SHP77 (cell line): Measurements from ENCODE around the gene DNAH1.

Experiments
- DNase-seq, 2 experiments: peaks; one replicate each; lab custom pipeline; 2025; lab: John Stamatoyannopoulos, UW

The DNAH1 gene

GRCh38 chr3:52357151-52358080 lies 41.3 kb downstream of the DNAH1 start:
- DNase-seq: no peak

GRCh38 chr3:52358362-52358940 lies 42.3 kb downstream of the DNAH1 start:
- DNase-seq: no peak

- DNase-seq: no peak
Observed at GRCh38 chr3:52359116-52359855, 43.2 kb downstream of the DNAH1 start.

- no peak for DNase-seq
Observed at GRCh38 chr3:52361011-52361410, 44.9 kb downstream of the DNAH1 start.

GRCh38 chr3:52361454-52361853 lies 45.3 kb downstream of the DNAH1 start:
- no peak for DNase-seq

GRCh38 chr3:52361898-52362297 lies 45.8 kb downstream of the DNAH1 start:
- DNase-seq: no peak

- peak; percentile 57 to 70 for DNase-seq
Observed at GRCh38 chr3:52364322-52365035, 48.4 kb downstream of the DNAH1 start.

- DNase-seq: peak; percentile 76 to 78
Observed at GRCh38 chr3:52366527-52366926, 50.4 kb downstream of the DNAH1 start.

GRCh38 chr3:52367891-52368880 lies 52.1 kb downstream of the DNAH1 start:
- no peak for DNase-seq

- DNase-seq: no peak
Observed at GRCh38 chr3:52370531-52370930, 54.4 kb downstream of the DNAH1 start.

GRCh38 chr3:52372822-52373504 lies 56.8 kb downstream of the DNAH1 start:
- no peak for DNase-seq

GRCh38 chr3:52373676-52374075 lies 57.6 kb downstream of the DNAH1 start:
- DNase-seq: no peak

- no peak for DNase-seq
Observed at GRCh38 chr3:52374173-52374572, 58.1 kb downstream of the DNAH1 start.

GRCh38 chr3:52379610-52380009 lies 63.5 kb downstream of the DNAH1 start:
- DNase-seq: no peak

GRCh38 chr3:52380023-52380422 lies 63.9 kb downstream of the DNAH1 start:
- DNase-seq: no peak

- no peak for DNase-seq
Observed at GRCh38 chr3:52381623-52382022, 65.5 kb downstream of the DNAH1 start.

GRCh38 chr3:52383446-52383845 lies 67.3 kb downstream of the DNAH1 start:
- no peak for DNase-seq

GRCh38 chr3:52384019-52384761 lies 68.1 kb downstream of the DNAH1 start:
- DNase-seq: no peak

- DNase-seq: peak; percentile 30 to 52
Observed at GRCh38 chr3:52385157-52385556, 69.0 kb downstream of the DNAH1 start.

GRCh38 chr3:52387481-52387880 lies 71.4 kb downstream of the DNAH1 start:
- DNase-seq: no peak
